Psoas muscle (tissue), 8 donors: ENCODE data around the gene RRAS2. TPM values are rescaled to one million over a fixed set of nuclear protein-coding genes. Genes with fewer than 3 reads are reported as not detected.

ENCODE experiments used
- ATAC-seq, 4 donors: fragments of 200-7000 bp; cut with Tn5 transposase; one replicate each; pipeline ENCODE4 v1.9.1; 2020; ENCODE audit warnings: moderate library complexity in 3 of 4, mild to moderate bottlenecking in 2 of 4
- DNase-seq, 2 donors: peaks; one replicate each; pipeline ENCODE4 v3.0.0-alpha.2; 2020
- H3K27ac ChIP-seq: fragments of 200-600 bp; one replicate; pipeline ENCODE4 v1.8.0; 2022
- H3K27me3 ChIP-seq, 3 donors: fragments of 200-600 bp in 1 of 3; one replicate each; pipeline versions ENCODE4 v1.6.1 to v1.8.0; 2013 to 2022; ENCODE audit warnings: low read length in 2 of 3, mild to moderate bottlenecking in 2 of 3, moderate library complexity in 1 of 3; ENCODE audit not compliant: insufficient read depth in 3 of 3
- H3K36me3 ChIP-seq, 2 donors: fragments of 200-600 bp in 1 of 2; one replicate each; pipeline versions ENCODE4 v1.6.1 to v1.8.0; 2013 to 2022; ENCODE audit warnings: low read depth in 1 of 2, mild to moderate bottlenecking in 1 of 2, moderate library complexity in 1 of 2; ENCODE audit not compliant: insufficient read depth in 1 of 2
- H3K4me1 ChIP-seq: fragments of 200-600 bp; one replicate; pipeline ENCODE4 v1.8.0; 2022
- H3K4me3 ChIP-seq: fragments of 200-600 bp; one replicate; pipeline ENCODE4 v1.8.0; 2022; ENCODE audit warnings: mild to moderate bottlenecking
- H3K9me3 ChIP-seq: fragments of 200-600 bp; one replicate; pipeline ENCODE4 v1.8.0; 2022
- CTCF ChIP-seq: fragments of 200-600 bp; IDR thresholded peaks from one replicate; pipeline ENCODE4 v1.8.0; 2022; ENCODE audit warnings: antibody characterized with exemption
- WGBS, 3 donors: extraction: QIAGEN DNeasy Blood & Tissue Kit; methylation state at CpG; one replicate each; pipeline versions ENCODE4 v1.1.6 to v1.1.7; 2013; 5-methylcytosine and 5-hydroxymethylcytosine counted together
- intact Hi-C, 2 donors: fragments of 100-400 bp; cut with DNase I; formaldehyde crosslinking; loops; one replicate each; pipeline versions ENCODE4 v1.11.0 to v1.14.2; 2022
- polyA plus RNA-seq, 3 donors: library from polyadenylated mRNA; stranded (reverse); fragments of 200-250 nt; gene quantifications; one replicate each; pipeline ENCODE4 v1.2.3, GENCODE V29; 2013
- total RNA-seq, 4 donors: library from RNA; stranded (reverse); fragmentation: NEBNext Ultra II Directional in 2 of 4; extraction: Animal tissue kit (Norgen Biotek cat#: 25700) in 2 of 4; gene quantifications; one replicate each; pipeline versions ENCODE4 v1.2.1 to v1.2.4, GENCODE V29; 2021 to 2023
- donor health status: healthy with polysubstance abuse.
- donor health status: DM: no; HTN: no; CAD: no; lungs with moderate emphysema.
- donor health status: Bipolar disorder and iron deficiency.
- donor health status: healthy.
- donor health status: DM: yes; HTN: yes; CAD: no.
- donor health status: DM: no; HTN: no; CAD: no.
- donor health status: DM: no; HTN: no; CAD: no.
- donor health status: DM: yes; HTN: yes; CAD: no.

Gene RRAS2
- total and polyA plus RNA-seq, 7 donors = 44.3 to 89.8 (median 54.0) TPM

- Histone ChIP-seq H3K36me3 (no peaks in the 10 kb centered on the region), H3K27me3 (no peaks in the 10 kb centered on the region), H3K4me1 (peaks cover 47% of the 10 kb centered on the region), H3K27ac (peak overlapping the region; percentile 87), H3K4me3 (no peak overlapping the region), H3K9me3 (no peaks in the 10 kb centered on the region)
- intact Hi-C loops = no loop called here
- ATAC-seq = no peak
- TF ChIP-seq CTCF = no peak
- DNase-seq = no peak
These were observed 3.0 kb upstream of the RRAS2 start for GRCh38 chr11:14361951-14362350.

GRCh38 chr11:14360976-14361375 lies 2.0 kb upstream of the RRAS2 start:
- no peaks in the 10 kb centered on the region for H3K36me3 ChIP-seq
- no peak for ATAC-seq
- H3K27ac ChIP-seq = peak overlapping the region; percentile 87
- 95 to 96% (median 95%) methylated on average over 17 of the region's 17 CpGs for WGBS, 3 donors
- TF ChIP-seq CTCF = no peak
- peaks cover 46% of the 10 kb centered on the region for H3K4me1 ChIP-seq
- DNase-seq = no peak
- no peaks in the 10 kb centered on the region for H3K27me3 ChIP-seq
- intact Hi-C loops = no loop called here
- no peak overlapping the region for H3K4me3 ChIP-seq
- H3K9me3 ChIP-seq = no peaks in the 10 kb centered on the region

GRCh38 chr11:14359501-14360031 lies 583 bp upstream of the RRAS2 start:
- 31 to 59% (median 40%) methylated on average over 5 of the region's 5 CpGs for WGBS, 3 donors
- Histone ChIP-seq H3K9me3 (no peaks in the 10 kb centered on the region), H3K36me3 (no peaks in the 10 kb centered on the region), H3K4me1 (peaks cover 32% of the 10 kb centered on the region), H3K27me3 (no peaks in the 10 kb centered on the region), H3K27ac (peak overlapping the region; percentile 95), H3K4me3 (peak overlapping the region; percentile 95)
- intact Hi-C loops = loop anchor here in 1 of 2 donors (5.0 kb wide), 1 partner anchor 52 kb away; no protein-coding TSS in a partner anchor
- ATAC-seq (peak; percentile 34 to 50 (median 38)), DNase-seq (no peak)
- no peak for TF ChIP-seq CTCF

GRCh38 chr11:14357881-14358728 lies 878 bp downstream of the RRAS2 start:
- WGBS, 3 donors = 0 to 1% (median 1%) methylated on average over 48 to 73 of the region's 73 CpGs
- peaks cover 22% of the 10 kb centered on the region for H3K4me1 ChIP-seq
- DNase-seq = peak; percentile 58 to 74
- peak; percentile 68 to 77 (median 74) for ATAC-seq
- H3K9me3 ChIP-seq = no peaks in the 10 kb centered on the region
- no peaks in the 10 kb centered on the region for H3K36me3 ChIP-seq
- H3K27me3 ChIP-seq = no peaks in the 10 kb centered on the region
- intact Hi-C loops = loop anchor here (1.0 to 5.0 kb wide), 2 partner anchors 51 to 97 kb away; no protein-coding TSS in a partner anchor
- no peak for TF ChIP-seq CTCF
- H3K4me3 ChIP-seq = peak overlapping the region; percentile 95
- peak overlapping the region; percentile 95 for H3K27ac ChIP-seq
